Measurements from ENCODE around the gene TXNRD1.

- TF ChIP-seq POLR2AphosphoS5 (IDR thresholded peaks at IDR 0.05; ENCODE audit: low read depth, low read length) (no peak), TAF1 (IDR thresholded peaks at IDR 0.05; ENCODE audit: borderline replicate concordance, insufficient read depth, low read length) (no peak), REST (IDR thresholded peaks at IDR 0.05; ENCODE audit: insufficient read depth in 1 of 2, low read depth in 2 of 2, low read length in 2 of 2) (no peak)
Measured at GRCh38 chr12:104384141-104384880, 168.7 kb downstream of the TXNRD1 start.

Data from PFSK-1 (cell line).